Measurements from ENCODE around the gene WDFY4. TPM values are rescaled to one million over a fixed set of nuclear protein-coding genes. Genes with fewer than 3 reads are reported as not detected.

WDFY4 gene
- total RNA-seq, 1 experiment from 2014 or later: 144 TPM

GRCh38 chr10:48765039-48765438, 80.4 kb downstream of the WDFY4 start:
- H3K36me3 ChIP-seq (ENCODE audit: insufficient read depth, low read length): peaks cover 42% of the 10 kb centered on the region
- H3K27ac ChIP-seq (ENCODE audit: low read length): no peak overlapping the region
- 0 out of 2 replicates have a peak, but pooled peaks cover 5% of the 10 kb centered on the region for H4K20me1 ChIP-seq (ENCODE audit: insufficient read depth, low read depth, low read length)
- no peaks in the 10 kb centered on the region for H3K4me1 ChIP-seq (ENCODE audit: low read length)
- no peak overlapping the region for H3K4me3 ChIP-seq (ENCODE audit: low read length)
- H3K9me3 ChIP-seq (ENCODE audit: low read length): no peaks in the 10 kb centered on the region
- H3K27me3 ChIP-seq (ENCODE audit: low read length): no peaks in the 10 kb centered on the region
- no peak overlapping the region for H2AFZ ChIP-seq (ENCODE audit: low read length)
- no peak overlapping the region for H3K4me2 ChIP-seq (ENCODE audit: low read depth, low read length, poor library complexity, severe bottlenecking)
- no peaks in the 10 kb centered on the region for H3K9me2 ChIP-seq (replicated peaks; ENCODE audit: insufficient read depth, low read length)
- no peak overlapping the region for H3K9ac ChIP-seq (ENCODE audit: low read length)
- DNase-seq: no peak
- H3K79me2 ChIP-seq (ENCODE audit: low read length): peaks cover 56% of the 10 kb centered on the region

DNA sequence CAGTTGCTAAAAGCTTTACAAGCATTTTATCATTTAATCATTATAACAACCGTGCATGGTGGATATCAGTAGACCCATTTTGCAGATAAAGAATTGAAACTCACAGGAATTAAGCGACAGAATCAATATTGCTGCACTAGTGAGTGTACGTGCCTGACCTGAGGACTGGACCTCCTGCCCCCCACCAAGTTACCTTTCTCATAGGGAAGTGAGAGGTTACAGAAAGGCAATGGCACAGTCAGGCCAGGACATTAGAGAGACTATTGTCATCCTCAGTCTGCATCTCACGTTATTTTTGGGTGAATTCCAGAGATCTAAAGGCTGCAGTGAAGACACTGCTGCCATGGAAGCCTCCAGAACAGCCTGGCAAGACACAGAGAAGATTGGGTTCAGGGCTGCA, 80.9 kb downstream of the WDFY4 start:
- Histone ChIP-seq H3K9me3 (ENCODE audit: low read length) (no peaks in the 10 kb centered on the region), H3K9ac (ENCODE audit: low read length) (no peak overlapping the region), H3K36me3 (ENCODE audit: insufficient read depth, low read length) (peaks cover 43% of the 10 kb centered on the region), H3K4me1 (ENCODE audit: low read length) (no peaks in the 10 kb centered on the region), H3K27ac (ENCODE audit: low read length) (no peak overlapping the region), H3K4me2 (ENCODE audit: low read depth, low read length, poor library complexity, severe bottlenecking) (no peak overlapping the region), H3K79me2 (ENCODE audit: low read length) (peaks cover 55% of the 10 kb centered on the region), H3K27me3 (ENCODE audit: low read length) (no peaks in the 10 kb centered on the region), H3K4me3 (ENCODE audit: low read length) (no peak overlapping the region), H2AFZ (ENCODE audit: low read length) (no peak overlapping the region), H4K20me1 (ENCODE audit: insufficient read depth, low read depth, low read length) (0 out of 2 replicates have a peak, but pooled peaks cover 5% of the 10 kb centered on the region), H3K9me2 (replicated peaks; ENCODE audit: insufficient read depth, low read length) (no peaks in the 10 kb centered on the region)
- DNase-seq: no peak

GRCh38 chr10:48767373-48768143, 82.9 kb downstream of the WDFY4 start:
- DNase-seq: no peak
- no peak overlapping the region for H3K4me3 ChIP-seq (ENCODE audit: low read length)
- peaks cover 58% of the 10 kb centered on the region for H3K79me2 ChIP-seq (ENCODE audit: low read length)
- no peaks in the 10 kb centered on the region for H3K9me2 ChIP-seq (replicated peaks; ENCODE audit: insufficient read depth, low read length)
- peaks cover 8% of the 10 kb centered on the region; the same call in 1 of the 2 replicates for H4K20me1 ChIP-seq (ENCODE audit: insufficient read depth, low read depth, low read length)
- no peaks in the 10 kb centered on the region for H3K4me1 ChIP-seq (ENCODE audit: low read length)
- no peak overlapping the region for H3K4me2 ChIP-seq (ENCODE audit: low read depth, low read length, poor library complexity, severe bottlenecking)
- no peaks in the 10 kb centered on the region for H3K27me3 ChIP-seq (ENCODE audit: low read length)
- peaks cover 55% of the 10 kb centered on the region for H3K36me3 ChIP-seq (ENCODE audit: insufficient read depth, low read length)
- H3K9ac ChIP-seq (ENCODE audit: low read length): no peak overlapping the region
- H3K9me3 ChIP-seq (ENCODE audit: low read length): no peaks in the 10 kb centered on the region
- no peak overlapping the region for H2AFZ ChIP-seq (ENCODE audit: low read length)
- H3K27ac ChIP-seq (ENCODE audit: low read length): no peak overlapping the region

DNA sequence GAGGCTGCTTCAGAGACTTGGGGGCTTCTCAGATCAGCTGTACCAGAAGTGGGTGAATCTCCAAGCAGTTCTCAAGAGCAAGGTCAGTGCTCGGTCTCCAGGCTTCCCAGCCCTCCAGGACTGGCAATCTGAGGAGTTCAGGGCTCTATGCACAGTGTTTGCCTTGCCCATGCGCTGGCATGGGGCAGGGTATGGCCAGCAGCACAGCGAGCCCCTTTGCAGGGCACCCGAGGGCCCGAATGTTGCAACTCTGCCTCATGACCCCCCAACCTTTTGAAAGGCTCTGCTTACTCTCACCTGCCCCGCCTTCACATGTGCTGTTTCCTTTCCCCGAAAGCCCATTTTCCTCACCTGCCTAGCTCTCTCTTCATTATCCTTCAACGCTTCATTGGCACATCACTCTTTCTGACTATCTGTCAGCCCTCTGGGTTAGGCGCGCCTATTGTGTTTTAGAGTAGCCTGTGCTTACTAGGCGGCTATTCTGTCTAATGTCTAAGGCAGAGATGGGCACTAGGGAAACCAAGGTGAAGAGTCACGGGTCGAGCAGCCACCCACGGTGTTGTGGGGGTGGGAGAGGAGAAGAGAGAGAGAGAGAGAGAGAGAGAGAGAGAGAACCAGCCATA, 83.6 kb downstream of the WDFY4 start:
- Histone ChIP-seq H3K79me2 (ENCODE audit: low read length) (peaks cover 61% of the 10 kb centered on the region), H3K27me3 (ENCODE audit: low read length) (no peaks in the 10 kb centered on the region), H3K9ac (ENCODE audit: low read length) (no peak overlapping the region), H2AFZ (ENCODE audit: low read length) (no peak overlapping the region), H3K4me3 (ENCODE audit: low read length) (no peak overlapping the region), H3K9me2 (replicated peaks; ENCODE audit: insufficient read depth, low read length) (no peaks in the 10 kb centered on the region), H4K20me1 (ENCODE audit: insufficient read depth, low read depth, low read length) (peaks cover 3% of the 10 kb centered on the region; the same call in 1 of the 2 replicates), H3K27ac (ENCODE audit: low read length) (no peak overlapping the region), H3K4me1 (ENCODE audit: low read length) (peaks cover 3% of the 10 kb centered on the region), H3K36me3 (ENCODE audit: insufficient read depth, low read length) (peaks cover 48% of the 10 kb centered on the region), H3K9me3 (ENCODE audit: low read length) (no peaks in the 10 kb centered on the region), H3K4me2 (ENCODE audit: low read depth, low read length, poor library complexity, severe bottlenecking) (no peak overlapping the region)
- DNase-seq: no peak

DNA sequence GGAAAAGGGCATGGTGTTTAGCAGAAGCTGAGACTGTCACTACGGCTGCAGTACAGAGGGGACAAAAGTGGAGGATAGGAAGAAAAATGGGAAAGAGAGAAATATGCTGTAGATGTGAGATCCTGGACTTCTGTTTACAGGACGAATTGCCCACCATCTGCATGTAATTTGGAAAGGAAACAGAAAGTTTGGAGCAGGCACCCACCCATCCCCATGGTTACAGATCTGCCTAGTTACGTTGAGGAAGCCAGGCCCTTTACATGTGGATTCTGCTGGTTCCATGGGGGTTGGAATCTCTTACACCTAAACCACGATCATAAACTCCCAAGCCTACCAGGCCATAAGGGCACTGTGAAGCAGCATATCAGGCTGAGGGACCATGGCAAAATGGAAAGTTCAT, 84.3 kb downstream of the WDFY4 start:
- H3K4me1 ChIP-seq (ENCODE audit: low read length): peaks cover 8% of the 10 kb centered on the region
- H3K27me3 ChIP-seq (ENCODE audit: low read length): no peaks in the 10 kb centered on the region
- no peak overlapping the region for H3K4me3 ChIP-seq (ENCODE audit: low read length)
- H3K27ac ChIP-seq (ENCODE audit: low read length): no peak overlapping the region
- DNase-seq: no peak
- peaks cover 44% of the 10 kb centered on the region for H3K36me3 ChIP-seq (ENCODE audit: insufficient read depth, low read length)
- no peaks in the 10 kb centered on the region for H3K9me2 ChIP-seq (replicated peaks; ENCODE audit: insufficient read depth, low read length)
- no peaks in the 10 kb centered on the region for H3K9me3 ChIP-seq (ENCODE audit: low read length)
- H3K4me2 ChIP-seq (ENCODE audit: low read depth, low read length, poor library complexity, severe bottlenecking): no peak overlapping the region
- no peak overlapping the region for H3K9ac ChIP-seq (ENCODE audit: low read length)
- H2AFZ ChIP-seq (ENCODE audit: low read length): no peak overlapping the region
- H4K20me1 ChIP-seq (ENCODE audit: insufficient read depth, low read depth, low read length): peaks cover 4% of the 10 kb centered on the region; the same call in 1 of the 2 replicates
- peaks cover 64% of the 10 kb centered on the region for H3K79me2 ChIP-seq (ENCODE audit: low read length)

GRCh38 chr10:48769706-48770435, 85.2 kb downstream of the WDFY4 start:
- Histone ChIP-seq H3K4me2 (ENCODE audit: low read depth, low read length, poor library complexity, severe bottlenecking) (no peak overlapping the region), H3K27ac (ENCODE audit: low read length) (peak overlapping the region; percentile 9; the same call in 1 of the 2 replicates), H3K79me2 (ENCODE audit: low read length) (peaks cover 56% of the 10 kb centered on the region), H4K20me1 (ENCODE audit: insufficient read depth, low read depth, low read length) (peaks cover 6% of the 10 kb centered on the region; the same call in 1 of the 2 replicates), H3K9ac (ENCODE audit: low read length) (no peak overlapping the region), H3K9me3 (ENCODE audit: low read length) (no peaks in the 10 kb centered on the region), H2AFZ (ENCODE audit: low read length) (no peak overlapping the region), H3K27me3 (ENCODE audit: low read length) (no peaks in the 10 kb centered on the region), H3K36me3 (ENCODE audit: insufficient read depth, low read length) (peaks cover 44% of the 10 kb centered on the region), H3K4me3 (ENCODE audit: low read length) (no peak overlapping the region), H3K9me2 (replicated peaks; ENCODE audit: insufficient read depth, low read length) (no peaks in the 10 kb centered on the region), H3K4me1 (ENCODE audit: low read length) (peaks cover 8% of the 10 kb centered on the region)
- no peak for DNase-seq

DNA sequence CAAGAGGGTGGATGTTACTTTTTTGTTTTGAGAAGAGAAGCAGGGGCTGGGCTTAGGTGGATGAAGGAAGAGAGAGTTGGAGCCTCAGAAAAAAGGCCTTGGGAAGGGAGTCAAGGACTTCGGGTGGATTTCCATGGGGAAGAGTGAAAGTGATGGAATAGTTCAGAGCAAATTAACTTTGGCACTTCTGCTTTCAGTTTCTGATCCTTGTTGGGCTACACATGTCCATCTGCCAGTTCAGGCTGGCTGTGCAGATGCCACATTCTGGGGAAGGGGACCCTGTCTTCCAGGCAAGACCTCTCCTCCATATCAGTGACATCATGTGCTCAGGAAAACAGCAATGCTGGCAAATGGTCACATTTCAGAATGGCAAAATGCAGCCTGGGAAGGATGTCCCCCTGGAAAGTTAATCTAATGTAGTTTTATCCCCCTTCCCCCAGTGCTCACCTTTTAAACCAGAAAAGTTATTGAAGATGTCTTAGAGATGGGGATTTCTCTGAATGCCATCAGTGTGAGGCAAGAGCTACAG, 86.0 kb downstream of the WDFY4 start:
- H3K27ac ChIP-seq (ENCODE audit: low read length): peak overlapping the region; percentile 9; the same call in 1 of the 2 replicates
- peaks cover 6% of the 10 kb centered on the region; the same call in 1 of the 2 replicates for H4K20me1 ChIP-seq (ENCODE audit: insufficient read depth, low read depth, low read length)
- no peaks in the 10 kb centered on the region for H3K9me2 ChIP-seq (replicated peaks; ENCODE audit: insufficient read depth, low read length)
- H3K4me2 ChIP-seq (ENCODE audit: low read depth, low read length, poor library complexity, severe bottlenecking): no peak overlapping the region
- no peaks in the 10 kb centered on the region for H3K27me3 ChIP-seq (ENCODE audit: low read length)
- H3K9ac ChIP-seq (ENCODE audit: low read length): no peak overlapping the region
- H3K4me1 ChIP-seq (ENCODE audit: low read length): peaks cover 8% of the 10 kb centered on the region
- no peaks in the 10 kb centered on the region for H3K9me3 ChIP-seq (ENCODE audit: low read length)
- H3K4me3 ChIP-seq (ENCODE audit: low read length): no peak overlapping the region
- H3K36me3 ChIP-seq (ENCODE audit: insufficient read depth, low read length): peaks cover 39% of the 10 kb centered on the region
- H3K79me2 ChIP-seq (ENCODE audit: low read length): peaks cover 51% of the 10 kb centered on the region
- no peak for DNase-seq
- H2AFZ ChIP-seq (ENCODE audit: low read length): no peak overlapping the region

DNA sequence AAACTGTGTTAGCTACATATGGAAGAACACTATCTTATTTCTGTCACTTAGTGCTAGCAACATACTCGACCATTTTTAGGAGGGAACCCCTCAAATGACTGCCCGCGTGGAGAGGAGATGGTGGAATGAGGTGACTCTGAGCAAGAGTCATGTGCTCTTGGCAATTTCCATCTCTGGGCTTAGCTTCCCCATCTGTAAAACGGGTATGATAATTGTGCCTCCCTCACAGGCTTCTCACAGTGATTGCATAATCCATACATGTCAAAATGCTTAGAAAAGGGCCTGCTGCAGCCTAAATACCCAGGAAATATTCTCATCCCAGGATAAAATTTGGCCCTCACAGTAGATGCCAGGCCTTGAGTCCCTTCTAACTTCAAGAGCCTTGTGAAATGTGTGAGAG, 86.6 kb downstream of the WDFY4 start:
- Histone ChIP-seq H3K79me2 (ENCODE audit: low read length) (peaks cover 51% of the 10 kb centered on the region), H2AFZ (ENCODE audit: low read length) (no peak overlapping the region)

More for the DNA sequence above, 86.6 kb downstream of the WDFY4 start:
- no peaks in the 10 kb centered on the region for H3K27me3 ChIP-seq (ENCODE audit: low read length)
- no peak overlapping the region for H3K27ac ChIP-seq (ENCODE audit: low read length)
- no peak for DNase-seq
- no peak overlapping the region for H3K9ac ChIP-seq (ENCODE audit: low read length)
- H3K4me3 ChIP-seq (ENCODE audit: low read length): no peak overlapping the region
- no peaks in the 10 kb centered on the region for H3K9me2 ChIP-seq (replicated peaks; ENCODE audit: insufficient read depth, low read length)
- peaks cover 36% of the 10 kb centered on the region for H3K36me3 ChIP-seq (ENCODE audit: insufficient read depth, low read length)
- peaks cover 6% of the 10 kb centered on the region; the same call in 1 of the 2 replicates for H4K20me1 ChIP-seq (ENCODE audit: insufficient read depth, low read depth, low read length)
- no peak overlapping the region for H3K4me2 ChIP-seq (ENCODE audit: low read depth, low read length, poor library complexity, severe bottlenecking)
- H3K9me3 ChIP-seq (ENCODE audit: low read length): no peaks in the 10 kb centered on the region
- H3K4me1 ChIP-seq (ENCODE audit: low read length): peaks cover 8% of the 10 kb centered on the region
